Neutrophil (primary cell): Measurements from ENCODE around the gene ZBED4.

Experiments
- H3K27ac ChIP-seq: fragments of 200-600 bp; sonication (generic); 2 replicates; pipeline ENCODE4 v1.5.1; 2016; ENCODE audit warnings: mild to moderate bottlenecking, moderate library complexity
- H3K27me3 ChIP-seq: fragments of 200-600 bp; sonication (generic); 2 replicates; pipeline ENCODE4 v1.6.0; 2016; ENCODE audit warnings: mild to moderate bottlenecking
- H3K36me3 ChIP-seq: fragments of 200-600 bp; sonication (generic); 2 replicates; pipeline ENCODE4 v1.5.1; 2017
- H3K4me1 ChIP-seq, 2 experiments: fragments of 200-600 bp in 1 of 2; sonication (generic) in 1 of 2; 1 replicate in 1 of 2; 2 replicates in 1 of 2; pipeline versions ENCODE4 v1.5.1 to v1.6.1; 2013 to 2016; ENCODE audit warnings: low read depth in 1 of 2, low read length in 1 of 2, mild to moderate bottlenecking in 1 of 2, moderate library complexity in 1 of 2; ENCODE audit not compliant: control insufficient read depth in 1 of 2, insufficient read depth in 1 of 2
- H3K4me3 ChIP-seq, 2 experiments: fragments of 200-600 bp in 1 of 2; sonication (generic) in 1 of 2; 1 replicate in 1 of 2; 2 replicates in 1 of 2; pipeline ENCODE4 v1.5.1; 2013 to 2016; ENCODE audit warnings: low read depth in 1 of 2, low read length in 1 of 2, mild to moderate bottlenecking in 1 of 2, moderate library complexity in 1 of 2
- H3K9me3 ChIP-seq: fragments of 200-600 bp; sonication (generic); 2 replicates; pipeline ENCODE4 v1.5.1; 2016
- CTCF ChIP-seq: fragments of 200-600 bp; sonication (generic); IDR thresholded peaks from 2 replicates; pipeline ENCODE4 v1.5.1; 2016; ENCODE audit warnings: antibody characterized with exemption

ZBED4 gene

GRCh38 chr22:49899530-49899929 lies 45.9 kb downstream of the ZBED4 start:
- H3K9me3 ChIP-seq, result no peaks in the 10 kb centered on the region
- H3K36me3 ChIP-seq, result peaks cover 39% of the 10 kb centered on the region
- no peaks in the 10 kb centered on the region for H3K4me1 ChIP-seq
- no peak for TF ChIP-seq CTCF
- H3K4me3 ChIP-seq, result no peak overlapping the region
- no peak overlapping the region for H3K27ac ChIP-seq
- no peaks in the 10 kb centered on the region for H3K27me3 ChIP-seq

GRCh38 chr22:49900441-49901230 lies 47.0 kb downstream of the ZBED4 start:
- H3K9me3 ChIP-seq, result no peaks in the 10 kb centered on the region
- no peak for TF ChIP-seq CTCF

GRCh38 chr22:49901457-49901856 lies 47.8 kb downstream of the ZBED4 start:
- no peak overlapping the region for H3K27ac ChIP-seq
- H3K36me3 ChIP-seq, result peaks cover 50% of the 10 kb centered on the region
- no peaks in the 10 kb centered on the region for H3K9me3 ChIP-seq
- H3K27me3 ChIP-seq, result no peaks in the 10 kb centered on the region
- TF ChIP-seq CTCF, result no peak
- H3K4me1 ChIP-seq, result no peaks in the 10 kb centered on the region
- no peak overlapping the region for H3K4me3 ChIP-seq

More at GRCh38 chr22:49900441-49901230, 47.0 kb downstream of the ZBED4 start:
- no peak overlapping the region for H3K27ac ChIP-seq
- H3K4me1 ChIP-seq, result no peaks in the 10 kb centered on the region
- H3K4me3 ChIP-seq, result no peak overlapping the region
- peaks cover 42% of the 10 kb centered on the region for H3K36me3 ChIP-seq
- H3K27me3 ChIP-seq, result no peaks in the 10 kb centered on the region

- Histone ChIP-seq H3K4me1 (no peaks in the 10 kb centered on the region), H3K36me3 (peaks cover 68% of the 10 kb centered on the region), H3K4me3 (no peak overlapping the region), H3K9me3 (no peaks in the 10 kb centered on the region), H3K27me3 (no peaks in the 10 kb centered on the region), H3K27ac (no peak overlapping the region)
- TF ChIP-seq CTCF, result no peak
Observed at GRCh38 chr22:49903322-49904039, 49.8 kb downstream of the ZBED4 start.

- no peak for TF ChIP-seq CTCF
- Histone ChIP-seq H3K27ac (no peak overlapping the region), H3K9me3 (no peaks in the 10 kb centered on the region), H3K4me3 (no peak overlapping the region), H3K4me1 (no peaks in the 10 kb centered on the region), H3K36me3 (peaks cover 72% of the 10 kb centered on the region), H3K27me3 (no peaks in the 10 kb centered on the region)
Observed at GRCh38 chr22:49904040-49904369, 50.4 kb downstream of the ZBED4 start.
